ENCODE data around the gene USP53.
"Not testable (repeated sequence)": the region's sequence is repeated elsewhere in the genome, so short reads cannot be mapped to it uniquely, and the experiment has no call there.

The USP53 gene

GRCh38 chr4:119261986-119262385 lies 49.5 kb downstream of the USP53 start:
- Histone ChIP-seq H3K27me3 (no peaks in the 10 kb centered on the region), H3K36me3 (no peaks in the 10 kb centered on the region; the same call in 1 of the 2 replicates), H3K4me1 (peaks cover 4% of the 10 kb centered on the region), H3K9me3 (no peaks in the 10 kb centered on the region), H3K4me3 (ENCODE audit: low read depth, low read length) (no peak overlapping the region)
- TF ChIP-seq CTCF (IDR thresholded peaks at IDR 0.05; ENCODE audit: low read depth, low read length): no peak
- no peak for DNase-seq

- H3K36me3 ChIP-seq: no peaks in the 10 kb centered on the region; the same call in none of the 2 replicates
Measured at GRCh38 chr4:119264743-119265142, 52.2 kb downstream of the USP53 start.

GRCh38 chr4:119266153-119266552 lies 53.6 kb downstream of the USP53 start:
- Histone ChIP-seq H3K36me3 (no peaks in the 10 kb centered on the region; the same call in none of the 2 replicates), H3K27me3 (no peaks in the 10 kb centered on the region), H3K4me1 (peaks cover 5% of the 10 kb centered on the region), H3K4me3 (ENCODE audit: low read depth, low read length) (no peak overlapping the region), H3K9me3 (no peaks in the 10 kb centered on the region; the same call in 1 of the 2 replicates)
- no peak for DNase-seq
- no peak for TF ChIP-seq CTCF (IDR thresholded peaks at IDR 0.05; ENCODE audit: low read depth, low read length)

More at GRCh38 chr4:119264743-119265142, 52.2 kb downstream of the USP53 start:
- Histone ChIP-seq H3K4me1 (peaks cover 5% of the 10 kb centered on the region), H3K27me3 (no peaks in the 10 kb centered on the region), H3K9me3 (no peaks in the 10 kb centered on the region; the same call in 1 of the 2 replicates), H3K4me3 (ENCODE audit: low read depth, low read length) (no peak overlapping the region)
- no peak for DNase-seq
- no peak for TF ChIP-seq CTCF (IDR thresholded peaks at IDR 0.05; ENCODE audit: low read depth, low read length)

- Histone ChIP-seq H3K36me3 (no peaks in the 10 kb centered on the region; the same call in 1 of the 2 replicates), H3K4me3 (ENCODE audit: low read depth, low read length) (no peak overlapping the region), H3K4me1 (peaks cover 5% of the 10 kb centered on the region; the same call in 1 of the 2 replicates), H3K9me3 (no peaks in the 10 kb centered on the region; the same call in 1 of the 2 replicates), H3K27me3 (no peaks in the 10 kb centered on the region)
- no peak for DNase-seq
- no peak for TF ChIP-seq CTCF (IDR thresholded peaks at IDR 0.05; ENCODE audit: low read depth, low read length)
Measured at GRCh38 chr4:119268466-119268865, 56.0 kb downstream of the USP53 start.

GRCh38 chr4:119271361-119272085 lies 59.0 kb downstream of the USP53 start:
- TF ChIP-seq CTCF (IDR thresholded peaks at IDR 0.05; ENCODE audit: low read depth, low read length): no peak
- no peak for DNase-seq
- H3K36me3 ChIP-seq: no peaks in the 10 kb centered on the region; the same call in 1 of the 2 replicates

GRCh38 chr4:119279541-119279940 lies 67.0 kb downstream of the USP53 start:
- DNase-seq; H3K27me3 ChIP-seq; H3K4me1 ChIP-seq; H3K4me3 ChIP-seq (ENCODE audit: low read depth, low read length); H3K9me3 ChIP-seq; H3K36me3 ChIP-seq: not testable (repeated sequence)

More at GRCh38 chr4:119271361-119272085, 59.0 kb downstream of the USP53 start:
- Histone ChIP-seq H3K4me3 (ENCODE audit: low read depth, low read length) (no peak overlapping the region), H3K9me3 (no peaks in the 10 kb centered on the region; the same call in 1 of the 2 replicates), H3K27me3 (no peaks in the 10 kb centered on the region), H3K4me1 (peaks cover 5% of the 10 kb centered on the region; the same call in 1 of the 2 replicates)

- H3K9me3 ChIP-seq; H3K4me1 ChIP-seq; H3K27me3 ChIP-seq; H3K4me3 ChIP-seq (ENCODE audit: low read depth, low read length); DNase-seq; H3K36me3 ChIP-seq: not testable (repeated sequence)
Measured at GRCh38 chr4:119279945-119280344, 67.4 kb downstream of the USP53 start.

Data from BE2C (cell line).